Measurements from ENCODE around the gene OVOL2.

OVOL2 gene

GRCh38 chr20:18011482-18011881 is 46.2 kb downstream of the OVOL2 start:
- DNase-seq: no peak

GRCh38 chr20:18009116-18009515 is 48.6 kb downstream of the OVOL2 start:
- DNase-seq: no peak

- DNase-seq: no peak
Observed at GRCh38 chr20:18007534-18008292, 50.0 kb downstream of the OVOL2 start.

- no peak for DNase-seq
Observed at GRCh38 chr20:18006684-18007083, 51.0 kb downstream of the OVOL2 start.

DNA sequence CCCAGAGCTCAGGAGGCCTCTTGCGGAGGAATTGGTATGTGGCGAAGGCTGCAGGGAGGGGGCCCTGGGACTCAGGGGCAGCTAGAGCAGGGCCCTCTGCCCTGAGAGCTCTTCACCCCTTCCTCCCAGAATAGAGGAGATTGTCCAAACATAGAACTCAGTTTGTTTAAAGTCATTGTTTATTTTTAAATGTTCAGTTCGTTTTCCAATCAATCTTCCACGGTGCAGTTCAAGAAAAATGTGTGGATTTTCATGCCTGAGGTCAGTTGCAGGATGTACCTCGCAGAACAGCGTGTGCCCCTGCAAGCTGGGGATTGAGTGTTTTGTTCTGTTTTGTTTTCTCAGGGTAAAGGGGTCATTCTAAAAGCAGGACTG is 51.7 kb downstream of the OVOL2 start:
- DNase-seq: no peak

- DNase-seq: no peak
Observed at GRCh38 chr20:18005170-18005989, 52.3 kb downstream of the OVOL2 start.

DNA sequence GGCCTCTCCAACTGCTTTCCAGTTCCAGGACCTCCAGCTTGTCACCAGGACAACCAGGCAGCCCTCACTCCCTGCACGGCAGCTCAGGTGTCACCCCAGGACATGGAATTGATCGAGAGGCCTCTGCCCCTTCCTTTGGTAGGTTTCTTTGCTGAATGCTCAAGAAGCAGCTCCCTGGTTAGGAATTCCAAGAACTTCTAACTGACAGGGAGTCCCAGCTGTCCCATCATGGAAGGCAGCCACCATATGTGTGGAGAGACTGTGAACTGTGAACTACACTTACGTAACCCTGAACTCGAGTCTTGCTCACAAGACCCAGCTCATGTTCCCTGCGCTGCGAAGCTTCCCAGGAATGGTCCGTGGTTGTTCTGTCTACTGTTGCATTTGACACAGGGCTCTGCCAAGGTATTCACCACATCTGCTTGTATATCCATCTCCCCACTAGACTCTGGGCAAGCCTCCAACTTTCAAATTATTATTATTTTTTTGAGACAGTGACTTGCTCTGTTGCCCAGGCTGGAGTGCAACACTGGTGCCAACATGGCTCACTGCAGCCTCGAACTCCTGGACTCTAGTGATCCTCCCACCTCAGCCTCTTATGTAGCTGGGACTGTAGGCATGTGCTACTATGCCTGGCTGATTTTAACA is 53.2 kb downstream of the OVOL2 start:
- no peak for DNase-seq

DNA sequence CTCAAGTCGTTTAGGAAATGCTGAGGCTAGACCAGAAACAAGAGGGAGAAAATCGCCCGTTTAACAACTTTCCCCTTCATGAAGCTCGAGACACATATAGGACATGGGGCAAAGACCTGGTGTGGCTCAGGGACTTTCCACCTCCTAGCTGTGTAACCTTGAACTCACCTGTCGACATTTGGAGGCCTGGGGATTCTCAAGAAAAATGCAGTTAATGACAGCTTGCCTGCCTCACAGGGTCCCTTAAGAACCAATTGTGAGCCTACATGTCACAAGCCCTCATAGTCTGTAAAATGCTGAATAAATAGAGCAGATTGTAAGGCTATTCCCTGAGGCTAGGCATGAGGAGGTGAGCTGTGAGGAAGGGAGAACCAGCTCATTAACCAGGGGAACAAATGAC is 53.8 kb downstream of the OVOL2 start:
- DNase-seq: no peak

DNA sequence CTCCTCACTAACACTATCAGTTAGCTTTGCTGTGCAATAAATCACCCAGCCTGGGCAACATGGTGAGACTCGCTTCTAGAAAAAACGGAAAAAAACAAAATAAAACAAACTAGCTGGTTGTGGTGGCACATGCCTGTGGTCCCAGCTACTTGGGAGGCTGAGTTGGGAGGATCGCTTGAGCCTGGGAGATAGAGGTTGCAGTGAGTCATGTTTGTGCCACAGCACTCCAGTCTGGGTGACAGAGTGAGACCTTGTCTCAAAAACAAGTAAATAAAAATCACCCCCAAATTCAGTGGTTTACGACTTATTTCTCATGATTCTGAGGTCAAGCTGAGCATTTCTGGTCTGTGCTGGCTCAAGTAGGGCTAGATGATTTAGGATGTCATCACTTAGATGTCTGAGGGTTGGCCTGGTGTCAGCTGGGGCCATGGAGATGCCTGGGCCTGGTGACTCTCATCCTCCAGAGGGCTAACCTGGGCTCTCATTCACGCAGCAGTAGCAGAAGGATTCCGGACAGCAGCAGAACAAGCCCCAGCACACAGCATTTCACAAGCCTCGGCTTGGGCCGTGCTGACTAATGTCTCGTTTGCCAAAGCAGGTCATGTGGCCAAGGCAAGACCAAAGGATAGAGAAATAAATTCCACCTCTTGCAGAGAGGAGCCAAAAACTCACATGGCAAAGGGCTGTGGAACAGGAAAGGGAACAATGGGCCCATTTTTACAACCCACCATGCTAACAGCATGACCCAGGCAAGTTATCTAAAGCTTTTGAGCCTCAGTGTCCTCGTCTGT is 56.4 kb downstream of the OVOL2 start:
- DNase-seq: no peak

DNA sequence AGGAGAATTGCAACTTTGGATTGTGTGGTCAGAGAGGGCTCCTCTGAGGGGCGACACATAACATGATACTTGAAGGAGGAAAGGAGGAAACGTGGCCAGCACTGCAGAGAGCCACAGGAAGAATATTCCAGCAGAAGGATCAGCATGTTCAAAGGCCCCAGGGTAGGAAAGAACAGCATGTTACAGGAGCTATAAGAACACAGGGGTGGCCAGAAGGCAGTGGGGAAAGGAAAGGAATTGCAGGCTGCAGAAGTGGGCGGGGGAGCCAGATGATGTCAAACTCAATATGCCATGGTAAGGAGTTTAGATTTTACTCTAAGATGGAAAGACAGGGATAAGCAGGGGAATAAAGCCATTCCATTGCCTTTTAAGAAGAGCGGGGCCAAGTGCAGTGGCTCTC is 58.1 kb downstream of the OVOL2 start:
- DNase-seq: no peak

DNA sequence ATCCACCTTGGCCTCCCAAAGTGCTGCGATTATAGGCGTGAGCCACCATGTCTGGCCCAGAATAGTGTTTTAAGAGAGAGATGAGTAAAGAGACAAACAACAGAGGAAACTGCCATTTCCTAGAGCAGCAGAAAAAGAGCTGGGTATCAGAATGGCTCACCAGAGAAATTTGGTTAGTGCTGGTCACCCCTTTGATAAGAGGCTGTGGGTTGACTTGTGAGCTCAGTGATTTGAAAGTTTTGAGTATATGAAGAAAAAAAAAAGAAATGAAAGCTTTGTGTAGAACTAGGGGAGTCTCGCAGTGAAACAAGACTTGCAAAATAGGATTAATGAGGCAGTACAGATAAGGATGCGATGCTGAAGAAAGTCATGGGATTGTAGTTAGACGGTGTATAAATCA is 59.3 kb downstream of the OVOL2 start:
- DNase-seq: no peak

GRCh38 chr20:17995967-17996819 is 61.5 kb downstream of the OVOL2 start:
- DNase-seq: peak; percentile 57

GRCh38 chr20:17993546-17993945 is 64.2 kb downstream of the OVOL2 start:
- DNase-seq: no peak

GRCh38 chr20:17992847-17993513 is 64.7 kb downstream of the OVOL2 start:
- DNase-seq: no peak

- DNase-seq: no peak
Observed at GRCh38 chr20:17992224-17992637, 65.5 kb downstream of the OVOL2 start.

GRCh38 chr20:17990278-17990972 is 67.3 kb downstream of the OVOL2 start:
- DNase-seq: no peak

DNA sequence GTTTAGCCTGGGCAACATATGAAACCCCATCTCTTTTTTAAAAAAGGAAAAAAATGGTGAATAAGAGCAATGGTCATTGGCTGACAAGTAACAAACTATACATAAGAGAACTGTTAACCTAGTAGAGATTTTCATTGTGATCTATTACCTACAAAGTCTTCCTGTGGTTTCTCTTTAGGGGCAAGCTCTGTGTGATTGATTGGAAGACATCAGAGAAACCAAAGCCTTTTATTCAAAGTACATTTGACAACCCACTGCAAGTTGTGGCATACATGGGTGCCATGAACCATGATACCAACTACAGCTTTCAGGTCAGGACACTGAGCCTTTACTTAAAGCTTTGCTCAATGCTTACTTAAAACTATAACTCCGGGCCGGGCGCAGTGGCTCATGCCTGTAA is 69.7 kb downstream of the OVOL2 start:
- peak; percentile 46 for DNase-seq

DNA sequence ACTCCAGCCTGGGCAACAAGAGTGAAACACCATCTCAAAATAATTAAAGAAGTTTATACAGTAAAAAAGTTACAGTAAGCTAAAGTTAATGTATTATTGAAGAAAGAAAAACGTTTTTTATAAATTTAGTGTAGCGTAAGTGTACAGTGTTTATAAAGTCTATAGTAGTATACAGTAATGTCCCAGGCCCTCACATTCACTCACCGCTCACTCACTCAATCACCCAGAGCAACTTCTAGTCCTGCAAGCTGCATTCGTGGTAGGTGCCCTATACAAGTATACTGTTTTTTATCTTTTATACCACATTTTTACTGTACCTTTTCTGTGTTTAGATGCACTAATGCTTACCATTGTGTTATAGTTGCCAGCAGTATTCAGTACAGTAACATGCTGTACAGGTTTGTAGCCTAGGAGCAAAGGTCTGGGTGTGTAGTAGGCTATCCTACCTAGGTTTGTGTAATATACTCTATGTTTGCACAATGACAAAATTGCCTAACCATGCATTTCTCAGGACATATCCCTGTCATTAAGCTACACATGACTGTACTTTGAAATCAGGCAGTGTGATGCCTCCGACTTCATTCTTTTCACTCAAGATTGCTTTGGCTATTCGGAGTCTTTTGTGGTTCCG is 72.2 kb downstream of the OVOL2 start:
- no peak for DNase-seq

- DNase-seq: no peak
Observed at GRCh38 chr20:17976305-17976704, 81.4 kb downstream of the OVOL2 start.

Data from central memory CD4-positive, alpha-beta T cell (primary cell).